Femur (tissue), 1 donor: ENCODE results near the gene ADARB1.

Source experiments
- DNase-seq: peaks from one replicate; pipeline ENCODE4 v3.0.0-alpha.2; 2017

Gene ADARB1

DNA sequence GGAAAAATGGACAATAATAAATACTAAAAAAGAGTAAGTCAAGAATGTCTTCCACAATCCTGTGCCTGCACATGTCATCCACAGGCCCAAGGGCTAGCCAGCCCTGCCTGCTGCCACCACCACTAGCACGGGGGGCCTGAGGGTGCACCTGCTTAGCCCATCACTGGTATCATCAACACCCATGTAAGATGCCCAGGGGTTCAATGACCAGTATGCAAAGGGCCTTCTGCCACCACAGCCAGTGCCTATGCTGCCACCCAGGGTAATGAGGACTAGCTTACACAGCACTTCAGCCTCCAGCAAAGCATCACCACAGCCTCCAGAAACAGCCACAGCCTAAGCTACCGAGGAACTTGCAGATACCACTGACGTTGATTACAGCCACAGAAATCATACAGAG is 167.0 kb downstream of the ADARB1 start:
- DNase-seq: no peak

DNA sequence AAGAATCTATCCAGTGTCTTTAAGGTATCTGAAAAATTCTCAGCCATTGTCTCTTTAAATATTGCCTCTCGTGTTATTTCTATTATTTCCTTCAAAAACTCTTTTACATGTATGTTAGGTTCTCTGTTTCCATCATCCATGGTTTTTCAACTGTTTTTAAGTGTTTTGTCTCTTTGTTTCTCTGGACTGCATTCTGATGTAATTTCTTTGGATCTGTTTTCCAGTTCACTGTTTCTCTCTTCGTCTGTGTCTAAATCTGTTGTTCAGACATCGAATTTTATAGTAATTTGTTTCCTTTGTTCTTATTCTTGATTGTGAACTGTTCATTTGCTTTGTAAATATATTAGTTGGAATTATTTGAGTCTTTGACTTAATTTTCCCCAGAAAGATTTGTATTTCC is 169.2 kb downstream of the ADARB1 start:
- DNase-seq: no peak

DNA sequence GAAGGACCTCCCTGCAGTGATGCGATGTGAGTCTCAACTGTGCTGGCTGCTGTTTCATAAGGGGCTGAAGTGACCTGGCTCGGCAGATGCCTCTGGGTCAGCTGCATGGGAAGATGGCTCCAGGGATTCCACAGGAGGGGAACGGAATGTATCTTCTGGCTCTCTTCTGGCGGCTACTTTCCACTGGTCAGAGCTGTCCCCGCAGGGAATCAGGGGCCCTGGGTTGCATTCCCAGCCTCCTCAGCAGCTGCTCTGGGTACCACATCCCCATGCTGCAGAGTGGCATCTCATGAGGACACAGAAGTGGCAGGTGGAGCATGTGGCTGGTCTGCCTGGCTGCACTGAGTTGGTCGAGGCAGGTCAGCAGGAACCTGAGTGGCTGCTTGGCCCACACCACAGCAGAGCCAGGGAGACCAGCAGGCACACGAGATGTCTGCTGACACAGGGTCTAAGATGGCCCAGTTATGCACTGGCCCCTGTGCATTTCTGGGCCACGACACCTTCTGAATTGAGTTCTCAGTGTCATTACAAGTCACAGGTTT is 170.5 kb downstream of the ADARB1 start:
- no peak for DNase-seq

DNA sequence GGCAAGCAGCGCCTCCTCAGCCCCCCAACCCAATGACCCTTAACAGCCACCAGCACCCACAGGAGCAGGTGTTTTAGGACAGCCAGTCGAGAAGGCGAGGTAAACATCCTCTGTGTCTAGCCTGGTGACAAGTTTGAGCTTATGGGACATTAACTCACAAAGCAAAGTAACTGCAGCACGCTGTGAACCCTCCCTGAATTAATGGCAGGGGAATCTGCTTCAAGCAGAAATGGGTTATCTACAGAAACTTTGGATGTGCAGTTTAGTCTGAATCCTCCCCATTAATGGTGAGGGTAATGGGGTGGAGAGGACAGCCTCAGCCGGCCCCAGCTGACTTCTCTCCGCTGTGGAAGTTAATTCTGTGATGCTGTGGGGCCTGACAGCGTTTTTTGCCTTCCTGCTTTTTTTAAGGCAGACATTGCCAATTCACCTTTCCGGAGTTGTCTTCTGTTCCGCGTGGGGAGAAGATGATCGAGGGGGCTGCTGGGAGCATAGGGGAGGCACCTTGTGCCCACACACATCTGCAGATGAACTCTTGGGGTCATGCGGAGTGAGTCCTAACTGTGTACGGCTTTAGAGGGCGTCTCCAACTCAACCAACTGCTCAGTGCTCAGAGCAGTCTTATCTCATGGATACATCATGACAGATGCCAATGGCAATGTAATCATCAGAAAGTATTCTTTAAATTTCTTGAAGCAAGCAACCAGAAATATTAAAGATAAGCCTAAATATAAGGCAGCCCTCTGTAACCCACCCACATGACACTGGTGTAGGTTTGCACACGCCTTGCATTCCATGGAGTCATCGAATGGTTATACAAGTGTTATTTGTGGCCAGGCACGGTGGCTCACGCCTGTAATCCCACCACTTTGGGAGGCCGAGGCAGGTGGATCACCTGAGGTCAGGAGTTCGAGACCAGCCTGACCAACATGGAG is 172.3 kb downstream of the ADARB1 start:
- DNase-seq: no peak

DNA sequence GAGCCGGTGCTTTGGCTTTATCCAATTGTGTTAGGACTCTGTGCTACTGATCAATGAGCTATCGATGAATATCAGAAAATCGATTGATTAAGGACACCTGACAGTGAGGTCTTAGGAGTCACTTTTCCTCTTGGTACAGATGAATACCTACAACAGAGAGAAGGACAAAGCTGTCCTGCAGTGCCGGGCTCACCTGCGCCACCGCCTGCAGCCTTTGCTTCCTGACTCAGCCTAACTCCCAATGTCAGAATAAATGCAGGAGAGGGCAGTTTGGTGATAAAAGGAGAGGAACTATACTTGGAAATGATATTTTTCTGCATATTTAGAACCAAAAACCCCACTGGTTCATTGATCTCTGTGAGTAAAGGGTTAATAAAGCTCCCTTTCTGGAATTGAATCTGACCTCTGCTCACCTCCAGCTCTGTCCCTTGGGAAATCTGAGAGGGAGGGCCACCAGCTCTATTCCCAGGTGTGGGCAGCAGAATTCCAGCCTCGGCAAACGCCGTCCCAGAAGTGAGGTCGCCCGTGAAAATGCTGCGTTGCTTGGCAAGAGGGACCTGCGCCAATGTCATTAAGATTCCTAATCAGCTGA is 174.0 kb downstream of the ADARB1 start:
- no peak for DNase-seq

DNA sequence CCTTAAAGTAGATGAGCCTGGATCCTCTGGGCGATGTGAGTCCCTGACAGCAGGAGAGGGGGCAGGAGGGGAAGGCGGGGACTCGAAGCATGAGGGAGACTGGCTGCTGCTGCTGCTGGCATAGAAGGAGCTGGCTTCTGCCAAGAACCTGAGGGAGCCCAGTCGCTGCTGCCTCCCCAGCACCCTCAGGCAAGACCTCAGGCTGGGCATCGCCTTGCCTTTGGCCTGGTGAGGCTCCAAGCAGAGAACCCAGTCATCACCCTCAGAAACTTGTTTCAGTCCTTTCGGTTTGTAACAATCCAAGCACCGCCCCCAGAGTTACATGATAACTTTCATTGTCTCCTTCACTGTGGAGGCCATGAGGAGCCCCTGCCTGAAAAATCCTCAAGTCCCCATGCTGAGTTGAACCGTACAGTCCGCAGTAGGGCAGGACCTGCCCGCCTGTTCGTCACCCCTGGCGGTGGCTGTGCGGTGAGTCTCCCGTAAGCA is 174.6 kb downstream of the ADARB1 start:
- peak; percentile 30 for DNase-seq

DNA sequence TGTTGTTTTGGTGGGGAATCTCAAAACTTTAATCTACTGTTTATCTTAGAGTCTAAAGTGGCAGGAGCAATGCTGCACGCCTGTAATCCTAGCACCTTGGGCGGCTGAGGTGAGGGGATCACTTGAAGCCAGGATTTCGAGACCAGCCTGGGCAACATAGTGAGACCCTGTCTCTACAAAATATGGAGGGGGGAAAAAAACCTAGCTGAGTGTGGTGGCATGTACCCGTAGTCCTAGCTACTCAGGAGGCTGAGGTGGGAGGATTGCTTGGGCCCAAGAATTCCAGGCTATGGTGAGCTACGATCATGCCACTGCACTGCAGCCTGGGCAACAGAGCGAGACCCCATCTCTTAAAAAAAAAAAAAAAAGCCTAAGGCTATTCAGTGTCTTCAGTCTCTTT is 175.2 kb downstream of the ADARB1 start:
- no peak for DNase-seq

DNA sequence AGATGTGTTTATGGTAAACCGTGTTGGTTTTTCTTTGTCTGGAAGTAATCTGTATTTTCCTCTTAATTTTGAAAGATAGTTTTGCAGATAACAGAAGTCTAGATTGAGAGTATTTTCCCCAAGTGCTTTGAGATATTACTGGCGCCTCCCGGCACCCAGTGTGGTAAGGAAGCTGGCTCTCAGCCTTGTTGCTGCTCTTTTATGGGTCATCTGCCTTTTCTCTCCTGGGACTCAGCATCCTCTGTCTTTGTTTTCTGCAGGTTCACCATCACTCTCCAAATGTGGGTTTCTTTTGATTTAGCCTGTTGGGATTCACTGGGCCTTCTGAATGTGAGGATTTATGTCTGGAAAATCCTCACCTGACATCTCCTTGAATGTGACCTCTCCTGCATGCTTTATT is 175.9 kb downstream of the ADARB1 start:
- DNase-seq: no peak

DNA sequence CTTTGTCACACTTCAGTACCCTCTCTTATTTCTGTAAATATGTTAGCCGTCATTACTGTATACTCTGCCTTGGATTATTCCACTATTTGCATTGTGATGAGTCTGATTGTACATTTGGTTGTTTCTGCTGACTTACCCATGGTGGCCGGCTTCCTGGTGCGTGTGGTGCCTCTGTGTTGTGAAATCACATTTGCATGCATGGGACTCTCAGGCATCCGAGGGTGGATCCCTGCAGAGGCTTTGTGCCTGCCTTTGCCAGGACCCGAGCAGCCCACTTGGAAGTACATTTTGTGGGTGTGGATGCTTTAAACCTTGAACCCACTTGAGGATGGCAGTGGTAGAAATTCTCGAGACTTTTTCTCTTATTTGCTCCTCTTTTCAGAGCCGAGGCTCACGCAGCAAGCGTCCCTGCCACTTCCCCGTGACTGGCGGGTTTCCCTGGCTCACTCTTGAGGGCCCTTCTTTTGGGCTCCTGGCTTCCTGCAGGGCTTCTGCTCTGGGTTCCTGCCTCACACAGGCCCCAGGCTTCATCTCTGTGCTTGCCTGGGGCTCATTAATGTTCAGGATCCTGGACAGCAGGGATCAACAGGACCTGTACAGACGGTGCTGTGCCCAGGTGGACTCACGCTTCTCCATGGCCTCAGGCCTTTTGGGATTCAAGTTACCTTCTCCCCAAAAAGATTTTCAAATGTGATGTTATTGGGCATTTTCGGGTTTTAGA is 176.7 kb downstream of the ADARB1 start:
- no peak for DNase-seq

DNA sequence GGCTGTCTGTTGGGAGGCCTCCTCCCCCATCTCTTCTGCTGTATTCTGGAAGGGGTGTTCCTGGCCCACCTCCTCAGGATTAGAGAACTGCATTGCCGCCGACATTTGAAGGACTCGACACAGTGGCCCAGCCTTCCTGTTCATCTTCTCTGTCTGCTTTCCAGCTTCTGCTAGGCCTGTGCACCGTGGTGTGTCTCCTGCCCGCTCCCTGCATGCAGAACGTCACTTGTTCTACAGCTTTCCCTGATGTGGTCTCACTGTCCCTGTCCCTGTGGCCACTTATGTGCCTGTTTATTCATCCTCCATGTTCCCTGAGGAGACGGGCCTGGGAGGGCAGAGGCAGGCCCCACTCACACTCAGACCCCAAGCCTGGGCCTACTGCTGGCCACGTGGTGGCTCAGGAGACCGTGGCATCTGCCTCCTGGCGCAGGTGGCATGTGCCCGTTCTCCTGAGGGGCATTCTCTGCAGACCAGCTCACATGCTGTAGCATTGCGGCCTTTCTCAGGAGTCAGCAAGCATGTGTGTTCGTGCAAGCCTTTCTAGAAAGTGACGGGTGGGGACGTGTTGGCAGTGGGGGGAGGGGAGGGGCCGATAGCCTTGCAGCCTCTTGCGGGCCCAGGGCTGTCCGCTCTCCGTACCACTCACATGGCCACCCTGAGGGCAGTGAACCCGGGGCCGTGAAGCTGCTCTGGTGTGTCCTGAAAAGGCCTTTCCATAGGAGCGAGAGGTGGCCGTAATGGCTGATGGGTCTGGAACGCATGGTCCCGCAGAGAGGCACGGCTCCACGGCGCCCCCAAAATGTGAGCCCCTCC is 177.5 kb downstream of the ADARB1 start:
- no peak for DNase-seq

DNA sequence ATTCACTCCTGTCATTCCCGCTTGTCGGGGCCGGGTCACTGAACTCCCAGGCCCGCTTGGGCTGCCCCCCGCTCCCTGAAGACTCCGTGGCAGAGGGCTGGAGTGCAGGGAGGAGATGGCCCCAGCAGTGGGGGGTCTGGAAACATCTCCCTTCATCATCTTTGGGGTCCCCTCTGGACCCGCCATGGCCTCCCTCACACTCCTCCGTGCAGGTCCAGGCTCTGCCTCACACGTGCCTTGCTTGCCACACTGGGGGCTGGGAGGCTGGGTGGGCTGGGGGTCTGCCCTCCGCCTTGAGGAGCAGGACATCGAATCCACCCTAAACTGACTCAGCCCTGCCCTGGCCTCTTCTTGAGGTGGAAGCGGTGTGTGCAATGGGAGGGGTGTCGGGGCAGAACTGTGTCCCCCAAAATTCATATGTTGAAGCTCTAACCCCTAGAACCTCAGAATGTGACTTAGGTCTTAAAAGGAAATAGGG is 178.1 kb downstream of the ADARB1 start:
- DNase-seq: no peak

DNA sequence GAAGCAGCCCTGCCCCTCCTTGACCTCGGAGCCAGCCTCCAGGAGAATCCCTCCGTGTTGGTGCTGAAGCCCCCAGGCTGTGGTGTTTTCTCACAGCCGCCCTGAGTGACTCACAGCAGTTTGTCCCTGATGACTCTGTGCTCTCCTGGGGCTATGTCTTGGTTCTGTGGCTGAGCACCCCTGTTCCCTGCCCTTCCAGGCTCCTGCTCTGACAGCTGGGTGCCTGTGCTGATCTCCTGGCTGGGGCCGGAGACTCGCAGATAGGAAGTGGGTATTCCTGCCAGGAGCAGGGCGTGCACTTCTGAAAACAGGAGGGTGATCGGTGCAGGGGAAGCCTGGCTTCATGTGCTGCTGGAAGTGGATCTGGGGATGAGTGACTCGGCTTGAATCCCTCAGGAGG is 178.8 kb downstream of the ADARB1 start:
- DNase-seq: peak; percentile 17

DNA sequence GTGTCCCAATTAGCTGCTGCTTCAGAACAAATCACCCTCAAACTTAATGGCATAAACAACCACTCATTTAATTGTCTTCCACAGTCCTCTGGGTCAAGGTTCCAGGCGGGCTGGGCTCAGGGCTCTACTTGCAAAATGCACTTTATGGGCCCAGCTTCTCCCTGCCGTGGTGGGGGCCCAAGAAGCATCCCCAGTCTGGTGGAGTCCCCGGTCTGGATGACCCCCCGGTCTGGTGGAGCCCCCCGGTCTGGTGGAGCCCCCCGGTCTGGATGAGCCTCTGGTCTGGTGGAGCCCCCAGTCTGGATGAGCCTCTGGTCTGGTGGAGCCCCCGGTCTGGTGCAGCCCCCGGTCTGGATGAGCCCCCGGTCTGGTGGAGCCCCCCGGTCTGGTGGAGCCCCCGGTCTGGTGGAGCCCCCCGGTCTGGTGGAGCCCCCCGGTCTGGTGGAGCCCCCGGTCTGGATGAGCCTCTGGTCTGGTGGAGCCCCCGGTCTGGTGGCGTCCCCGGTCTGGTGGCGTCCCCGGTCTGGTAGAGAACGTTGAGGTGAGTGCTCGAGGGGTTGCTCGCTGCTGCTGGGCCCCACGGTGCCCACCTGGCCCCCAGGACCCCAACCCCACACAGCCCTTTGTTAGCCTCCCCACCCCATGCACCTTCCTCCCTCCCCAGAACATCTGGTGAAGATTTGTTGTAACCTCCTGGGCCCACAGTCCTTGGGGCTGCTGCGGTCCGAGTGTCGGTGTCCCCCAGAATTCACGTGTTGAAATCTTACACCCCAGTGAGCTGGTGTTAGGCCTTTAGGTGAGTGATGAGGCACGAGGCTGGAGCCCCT is 179.5 kb downstream of the ADARB1 start:
- no peak for DNase-seq

DNA sequence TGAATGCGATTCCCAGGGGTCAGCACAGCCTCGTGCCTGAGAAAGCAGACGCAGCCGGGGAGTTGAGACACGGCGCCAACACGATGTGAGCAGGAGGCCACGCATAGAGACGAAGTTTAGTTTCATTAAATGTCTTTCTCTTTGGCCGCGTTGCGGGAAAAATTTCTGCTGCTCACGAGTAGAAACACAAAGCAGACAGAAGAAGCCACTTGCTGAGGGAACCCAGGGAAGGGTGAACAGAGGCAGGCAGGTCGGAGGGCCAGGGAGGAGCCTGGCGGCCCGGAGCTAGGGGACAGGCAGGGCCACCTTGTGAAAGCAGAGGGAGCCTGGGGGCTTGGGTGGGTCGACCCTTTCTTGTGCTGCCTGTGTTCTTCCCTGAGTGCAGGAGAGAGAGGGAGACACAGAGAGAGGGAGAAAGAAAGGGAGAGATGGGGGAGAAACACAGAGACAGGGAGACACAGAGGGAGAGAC is 180.1 kb downstream of the ADARB1 start:
- no peak for DNase-seq

DNA sequence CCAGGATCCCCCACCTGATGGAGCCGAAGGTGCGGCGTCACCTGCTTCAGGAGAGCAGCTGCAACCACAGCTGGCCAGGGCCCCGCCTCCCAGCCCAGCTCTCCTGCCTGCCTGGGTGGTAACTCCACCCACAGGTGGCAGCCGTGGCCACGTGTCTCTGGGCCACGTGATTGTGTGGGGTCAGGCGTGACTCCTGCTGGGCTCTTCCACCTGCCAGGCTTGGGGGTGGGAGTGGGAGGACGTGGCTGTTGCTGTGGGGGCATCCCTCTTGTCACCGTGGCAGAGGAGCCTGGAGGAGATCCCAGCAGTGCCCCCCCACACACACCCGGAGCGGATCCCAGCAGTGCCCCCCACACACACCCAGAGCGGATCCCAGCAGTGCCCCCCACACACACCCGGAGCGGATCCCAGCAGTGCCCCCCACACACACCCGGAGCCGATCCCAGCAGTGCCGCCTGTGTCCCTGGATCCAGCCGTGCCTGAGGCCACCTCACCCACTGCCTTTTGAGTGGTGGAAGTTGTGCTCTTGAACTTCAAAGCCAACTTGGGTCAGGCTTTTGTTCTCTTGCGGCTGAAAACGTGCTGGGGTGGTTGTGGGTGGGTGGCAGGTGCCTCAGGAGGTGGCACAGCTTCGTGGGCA is 181.1 kb downstream of the ADARB1 start:
- DNase-seq: no peak

DNA sequence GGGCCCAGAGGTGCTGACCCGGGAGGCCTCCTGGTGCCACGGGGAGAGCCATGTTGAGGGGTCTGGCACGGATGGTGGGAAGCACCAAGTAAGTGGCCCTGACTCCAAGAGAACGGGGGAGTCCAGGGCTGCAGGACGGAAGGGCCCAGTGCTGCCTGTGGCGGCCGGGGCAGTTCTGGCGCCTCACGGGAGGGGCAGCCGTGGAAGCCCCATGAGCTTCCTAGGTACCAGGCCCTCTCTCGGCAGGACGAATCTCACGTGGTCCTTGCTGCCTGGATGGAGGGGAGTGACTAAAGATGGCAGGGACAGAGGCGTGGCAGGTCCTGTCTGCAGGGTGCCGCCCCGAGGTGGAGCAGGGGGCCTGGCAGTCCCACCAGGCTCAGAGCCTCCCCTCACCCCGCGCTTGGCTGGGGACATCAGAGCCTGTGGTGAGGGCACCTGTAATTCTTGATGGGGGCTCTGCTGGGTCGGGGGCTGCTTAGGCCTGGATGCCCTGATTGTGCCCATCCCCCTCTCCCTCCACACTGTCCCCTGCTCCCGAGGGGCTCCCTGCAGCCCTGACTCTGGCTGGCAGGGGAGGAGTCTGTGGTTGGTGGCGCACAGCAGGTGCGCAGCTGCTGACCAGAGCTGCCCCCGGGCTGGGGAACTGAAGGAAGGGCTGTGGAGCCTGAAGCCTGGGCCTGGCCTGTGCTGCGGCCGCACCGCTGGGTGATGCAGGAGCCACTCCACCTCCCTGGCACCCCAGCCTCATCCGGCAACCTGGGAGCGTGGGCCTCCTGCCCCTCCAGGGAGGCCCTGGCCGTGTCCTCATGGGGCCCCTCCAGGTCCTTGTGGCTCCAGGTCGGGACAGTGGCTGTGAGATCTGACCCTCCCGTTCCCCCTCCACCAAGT is 181.9 kb downstream of the ADARB1 start:
- no peak for DNase-seq

DNA sequence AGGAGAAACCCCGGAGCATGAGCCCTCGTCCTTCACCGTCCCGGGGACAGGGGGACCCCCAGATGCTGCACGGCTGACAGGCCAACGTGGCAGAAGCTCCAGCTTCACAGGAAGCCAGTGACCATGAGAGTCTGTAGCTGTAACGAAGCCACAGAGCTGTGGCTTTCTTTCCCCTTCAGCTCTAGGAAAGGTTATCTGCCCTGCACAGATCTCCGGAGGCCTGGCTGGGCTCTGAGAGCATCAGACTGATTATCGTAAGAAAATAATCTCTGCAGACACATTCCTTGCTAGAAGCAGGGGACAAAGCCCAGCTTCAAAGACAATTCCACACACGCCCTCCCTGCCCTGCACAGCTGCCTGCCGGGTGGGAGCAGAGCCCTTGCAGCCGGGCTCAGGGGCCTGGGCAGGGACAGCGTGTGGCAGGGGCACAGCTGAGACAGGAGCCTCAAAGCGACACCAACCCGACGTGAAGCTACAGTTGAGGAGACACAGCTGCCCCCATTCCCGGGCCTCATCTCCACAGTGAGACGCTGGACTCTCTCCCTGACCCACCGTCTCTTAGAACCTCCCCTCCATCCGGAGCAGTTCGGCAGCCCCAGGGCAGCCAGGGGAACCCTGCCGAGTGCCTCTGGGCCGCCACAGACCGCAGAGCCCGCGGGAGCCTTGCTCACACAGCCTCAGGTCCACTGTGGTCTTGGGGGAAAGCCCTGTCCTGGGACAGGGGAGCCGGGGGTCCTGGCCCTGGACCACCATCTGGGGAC is 182.7 kb downstream of the ADARB1 start:
- DNase-seq: peak; percentile 24

DNA sequence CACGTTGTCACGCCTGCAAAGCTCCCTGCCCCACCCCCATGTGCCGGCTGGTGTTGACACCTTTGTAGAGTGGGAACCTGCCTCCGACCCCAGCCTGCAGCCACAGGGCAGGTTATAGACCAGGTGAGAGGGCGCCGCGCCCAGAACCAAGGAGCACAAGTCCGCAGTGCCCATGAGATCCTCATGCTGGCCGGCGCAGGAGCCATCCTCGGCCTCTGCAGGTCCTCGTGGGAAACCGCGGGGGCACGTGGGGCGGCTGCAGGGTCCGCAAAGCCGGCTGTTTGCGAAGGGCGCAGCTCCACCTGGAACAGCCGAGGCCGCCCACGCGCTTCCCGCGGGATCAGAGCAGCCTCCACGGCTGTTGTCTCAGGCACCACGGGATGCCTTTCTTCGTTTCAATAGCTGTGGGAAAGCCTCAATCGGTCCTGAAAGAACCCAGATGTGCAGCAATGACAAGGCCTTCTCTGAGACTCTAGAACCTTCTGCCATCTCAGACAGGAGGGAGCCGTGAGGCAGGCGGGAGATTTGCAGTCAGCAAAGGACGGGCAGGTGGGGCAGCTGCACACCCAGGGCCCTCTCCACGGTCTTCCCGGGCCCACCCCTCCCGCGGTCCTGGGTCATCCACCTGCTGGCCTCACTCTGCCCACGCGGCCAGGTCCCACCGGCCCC is 183.4 kb downstream of the ADARB1 start:
- no peak for DNase-seq
